CD4-positive, alpha-beta T cell treated with Interleukin-1 beta for 1 hour (primary cell): ENCODE results near the gene OSER1.
"Not testable (repeated sequence)": the region's sequence is repeated elsewhere in the genome, so short reads cannot be mapped to it uniquely, and the experiment has no call there.

ENCODE experiments used
- DNase-seq, 2 donors: peaks; one replicate each; pipeline ENCODE4 v3.0.0-alpha.2; 2020 to 2022

Gene OSER1

GRCh38 chr20:44199877-44200276, 10.7 kb downstream of the OSER1 start:
- DNase-seq, result no peak

GRCh38 chr20:44198872-44199271, 11.7 kb downstream of the OSER1 start:
- DNase-seq, result no peak

- no peak for DNase-seq
These were observed 14.3 kb downstream of the OSER1 start for GRCh38 chr20:44196271-44196670.

- DNase-seq, result no peak
These were observed 15.0 kb downstream of the OSER1 start for GRCh38 chr20:44195605-44196004.

GRCh38 chr20:44193801-44194200, 16.8 kb downstream of the OSER1 start:
- no peak for DNase-seq

GRCh38 chr20:44191640-44192039, 18.9 kb downstream of the OSER1 start:
- not testable (repeated sequence) for DNase-seq

GRCh38 chr20:44190197-44190852, 20.2 kb downstream of the OSER1 start:
- peak; percentile 19 to 55 for DNase-seq

- DNase-seq, result no peak
These were observed 21.8 kb downstream of the OSER1 start for GRCh38 chr20:44188752-44189151.

GRCh38 chr20:44187772-44188709, 22.5 kb downstream of the OSER1 start:
- DNase-seq, result no peak

GRCh38 chr20:44187054-44187771, 23.4 kb downstream of the OSER1 start, which contains the start of gene JPH2:
TSS of gene JPH2 (minus strand) at chr20:44187188. CDS start at chr20:44186705, 483 bp downstream.
- no peak for DNase-seq

- DNase-seq, result no peak
These were observed 23.9 kb downstream of the OSER1 start for GRCh38 chr20:44186674-44187053.

- no peak for DNase-seq
These were observed 24.4 kb downstream of the OSER1 start for GRCh38 chr20:44186201-44186600.

GRCh38 chr20:44185574-44185973, 25.0 kb downstream of the OSER1 start:
- no peak for DNase-seq

GRCh38 chr20:44183282-44183681, 27.3 kb downstream of the OSER1 start:
- no peak for DNase-seq

- DNase-seq, result no peak
These were observed 27.7 kb downstream of the OSER1 start for GRCh38 chr20:44182863-44183262.

GRCh38 chr20:44182135-44182765, 28.3 kb downstream of the OSER1 start:
- no peak for DNase-seq

- no peak for DNase-seq
These were observed 29.0 kb downstream of the OSER1 start for GRCh38 chr20:44181611-44182010.

GRCh38 chr20:44180814-44181213, 29.8 kb downstream of the OSER1 start:
- no peak for DNase-seq

GRCh38 chr20:44176833-44177534, 33.6 kb downstream of the OSER1 start:
- no peak for DNase-seq

- no peak for DNase-seq
These were observed 35.4 kb downstream of the OSER1 start for GRCh38 chr20:44174996-44175765.

GRCh38 chr20:44173846-44174245, 36.7 kb downstream of the OSER1 start:
- DNase-seq, result no peak
